ENCODE data around the gene SYT5. TPM values are rescaled to one million over a fixed set of nuclear protein-coding genes. Genes with fewer than 3 reads are reported as not detected.
A peak's percentile ranks its signal among the peaks of the same experiment; 100 is the strongest.

The SYT5 gene
- total RNA-seq (2014; rRNA removed; shearing (Covaris generic)): 0.44 TPM in 1 of 2 replicates, not detected in the other
- total RNA-seq (2022): 0.84 and 1.3 TPM in 2 replicates
- Bru-seq, nascent RNA: percentile 20 among the genes with signal in this experiment
- percentile 27 among the genes with signal in this experiment for BruChase-seq, experiment 1, labeled RNA remaining after a 6-hour chase
- percentile 29 among the genes with signal in this experiment for BruChase-seq, experiment 2, labeled RNA remaining after a 2-hour chase
- long read RNA-seq, partial matches to known transcripts: 1 of 4 reads
- long read RNA-seq, other reads (novel, unspliced or antisense): 1 of 4 reads

- no peak for TF ChIP-seq EZH2phosphoT487 (IDR thresholded peaks at IDR 0.05; ENCODE audit: borderline replicate concordance, low read depth, low read length)
- TF ChIP-seq CTCF (conservative IDR thresholded peaks at IDR 0.05; ENCODE audit: low read length): no peak
- POLR2A ChIA-PET: no interaction called here
- H3K9me3 ChIP-seq (ENCODE audit: low read length): no peaks in the 10 kb centered on the region
- no peaks in the 10 kb centered on the region for H4K20me1 ChIP-seq (ENCODE audit: insufficient read depth, low read length)
- H3K36me3 ChIP-seq (ENCODE audit: insufficient read depth, low read length): no peaks in the 10 kb centered on the region
- H3K27ac ChIP-seq (ENCODE audit: low read depth, low read length, poor library complexity, severe bottlenecking): no peak within 1 kb of the TSS
- DNase-seq (ENCODE audit: low spot score): peak; percentile 29
- peak within 1 kb of the TSS; percentile 75 for H3K4me2 ChIP-seq (ENCODE audit: low read length)
- peak within 1 kb of the TSS; percentile 10; the same call in 1 of the 2 replicates for H2AFZ ChIP-seq (ENCODE audit: low read length)
- no peaks in the 10 kb centered on the region for H3K79me2 ChIP-seq (ENCODE audit: insufficient read depth, low read depth, low read length)
- peak within 1 kb of the TSS; percentile 65 for H3K4me3 ChIP-seq (ENCODE audit: low read depth, low read length, poor library complexity, severe bottlenecking)
- H3K4me1 ChIP-seq (ENCODE audit: insufficient read depth, low read length, poor library complexity, severe bottlenecking): peaks cover 19% of the 10 kb centered on the region
- intact Hi-C loops (cut with micrococcal nuclease; ENCODE audit: unreplicated experiment): loop anchor here (2.0 kb wide), 1 partner anchor 79 kb away; the partner anchor contains the start of gene PPP6R1
- H3K9me2 ChIP-seq (ENCODE audit: insufficient read depth, low read length): no peaks in the 10 kb centered on the region
- BruUV-seq (replicated peaks): no TSS peak
- CTCF ChIA-PET (ENCODE audit: unreplicated experiment): no interaction called here
Observed at GRCh38 chr19:55179606-55180484, at the start of gene SYT5. TSS of gene SYT5 (minus strand) at chr19:55180289. CDS start at chr19:55179041, 1,248 bp downstream.

GRCh38 chr19:55229789-55230182 lies 49.7 kb upstream of the SYT5 start:
- no peak for DNase-seq (ENCODE audit: low spot score)
- intact Hi-C loops (cut with micrococcal nuclease; ENCODE audit: unreplicated experiment): no loop called here
- Histone ChIP-seq H3K79me2 (ENCODE audit: insufficient read depth, low read depth, low read length) (peaks cover 9% of the 10 kb centered on the region; the same call in 1 of the 2 replicates), H3K27ac (ENCODE audit: low read depth, low read length, poor library complexity, severe bottlenecking) (no peak overlapping the region), H3K4me1 (ENCODE audit: insufficient read depth, low read length, poor library complexity, severe bottlenecking) (no peaks in the 10 kb centered on the region), H2AFZ (ENCODE audit: low read length) (no peak overlapping the region), H4K20me1 (ENCODE audit: insufficient read depth, low read length) (peaks cover 5% of the 10 kb centered on the region), H3K36me3 (ENCODE audit: insufficient read depth, low read length) (peaks cover 99% of the 10 kb centered on the region), H3K9me2 (ENCODE audit: insufficient read depth, low read length) (no peaks in the 10 kb centered on the region), H3K4me3 (ENCODE audit: low read depth, low read length, poor library complexity, severe bottlenecking) (no peak overlapping the region), H3K9me3 (ENCODE audit: low read length) (no peaks in the 10 kb centered on the region), H3K4me2 (ENCODE audit: low read length) (no peak overlapping the region)
- ChIA-PET POLR2A (interaction anchor here (0.6 kb wide), 1 partner anchor 184 kb away, joined by 3 read pairs; no protein-coding TSS in a partner anchor), CTCF (ENCODE audit: unreplicated experiment) (no interaction called here)
- BruUV-seq (replicated peaks): TSS peak; percentile 95
- TF ChIP-seq CTCF (conservative IDR thresholded peaks at IDR 0.05; ENCODE audit: low read length) (no peak), EZH2phosphoT487 (IDR thresholded peaks at IDR 0.05; ENCODE audit: borderline replicate concordance, low read depth, low read length) (no peak)

Measured in OCI-LY7 (cell line).